Loucy (cell line): Measurements from ENCODE around the gene SLC25A13.

Experiments used
- CTCF ChIP-seq: fragments of 200-600 bp; sonication (generic); conservative IDR thresholded peaks from 2 replicates; pipeline ENCODE4 v1.5.1; 2014; ENCODE audit warnings: mild to moderate bottlenecking, antibody characterized with exemption, low read length
- EZH2phosphoT487 ChIP-seq: fragments of 200-600 bp; IDR thresholded peaks from 2 replicates; pipeline ENCODE4 v1.6.1; 2018; ENCODE audit warnings: antibody characterized with exemption, mild to moderate bottlenecking, moderate library complexity, borderline replicate concordance

- no peak for TF ChIP-seq CTCF
- no peak for TF ChIP-seq EZH2phosphoT487
These were observed 10.4 kb upstream of the SLC25A13 start for GRCh38 chr7:96332325-96332724.
